Activated gamma-delta T cell treated with anti-CD3 and anti-CD28 coated beads, Interleukin-2, amount 50 U/mL, for 16 hours (primary cell): ENCODE measurements around the gene SORBS1.
"Not testable (repeated sequence)": the region's sequence is repeated elsewhere in the genome, so short reads cannot be mapped to it uniquely, and the experiment has no call there.

Experiments
- DNase-seq: peaks from one replicate; pipeline ENCODE4 v3.0.0-alpha.2; 2020; ENCODE audit warnings: low read depth

Gene SORBS1

GRCh38 chr10:95482501-95483233, 78.5 kb downstream of the SORBS1 start:
- DNase-seq: no peak

GRCh38 chr10:95480901-95481491, 80.2 kb downstream of the SORBS1 start:
- no peak for DNase-seq

- DNase-seq: no peak
Measured at GRCh38 chr10:95480102-95480900, 80.9 kb downstream of the SORBS1 start.

GRCh38 chr10:95478935-95479334, 82.2 kb downstream of the SORBS1 start:
- no peak for DNase-seq

GRCh38 chr10:95478185-95478584, 83.0 kb downstream of the SORBS1 start:
- DNase-seq: no peak

- no peak for DNase-seq
Measured at GRCh38 chr10:95477175-95477520, 84.0 kb downstream of the SORBS1 start.

GRCh38 chr10:95476469-95477174, 84.5 kb downstream of the SORBS1 start:
- DNase-seq: no peak

- no peak for DNase-seq
Measured at GRCh38 chr10:95475827-95476468, 85.2 kb downstream of the SORBS1 start.

- DNase-seq: no peak
Measured at GRCh38 chr10:95475003-95475383, 86.2 kb downstream of the SORBS1 start.

GRCh38 chr10:95474228-95475002, 86.8 kb downstream of the SORBS1 start:
- DNase-seq: no peak

GRCh38 chr10:95472304-95473088, 88.7 kb downstream of the SORBS1 start:
- DNase-seq: no peak

GRCh38 chr10:95469676-95470075, 91.5 kb downstream of the SORBS1 start:
- no peak for DNase-seq

- no peak for DNase-seq
Measured at GRCh38 chr10:95469251-95469650, 91.9 kb downstream of the SORBS1 start.

- DNase-seq: not testable (repeated sequence)
Measured at GRCh38 chr10:95467642-95468041, 93.5 kb downstream of the SORBS1 start.

- DNase-seq: no peak
Measured at GRCh38 chr10:95467162-95467599, 94.0 kb downstream of the SORBS1 start.

GRCh38 chr10:95466436-95466835, 94.7 kb downstream of the SORBS1 start:
- DNase-seq: no peak

GRCh38 chr10:95464280-95464679, 96.9 kb downstream of the SORBS1 start:
- DNase-seq: no peak

GRCh38 chr10:95462740-95463667, 98.2 kb downstream of the SORBS1 start:
- no peak for DNase-seq

- no peak for DNase-seq
Measured at GRCh38 chr10:95461611-95462010, 99.6 kb downstream of the SORBS1 start.
